Hepatocyte (in vitro differentiated cells): ENCODE results near the gene TIMP4. TPM values are rescaled to one million over a fixed set of nuclear protein-coding genes. Genes with fewer than 3 reads are reported as not detected.
A peak's percentile ranks its signal among the peaks of the same experiment; 100 is the strongest.

ENCODE experiments used
- DNase-seq: peaks from one replicate; pipeline ENCODE4 v3.0.0-alpha.2; 2016; ENCODE audit warnings: low spot score
- H2AFZ ChIP-seq: fragments of 200-600 bp; sonication (generic); 2 replicates; pipeline ENCODE4 v1.6.0; 2016; ENCODE audit warnings: antibody characterized with exemption, mild to moderate bottlenecking
- H3K27ac ChIP-seq: fragments of 200-600 bp; sonication (generic); 2 replicates; pipeline ENCODE4 v1.5.1; 2016; ENCODE audit warnings: mild to moderate bottlenecking
- H3K27me3 ChIP-seq: fragments of 200-600 bp; sonication (generic); 2 replicates; pipeline ENCODE4 v1.6.1; 2016
- H3K36me3 ChIP-seq: fragments of 200-600 bp; sonication (generic); replicated peaks from 2 replicates; pipeline ENCODE4 v1.5.1; 2016; ENCODE audit warnings: low read depth; ENCODE audit not compliant: insufficient read depth
- H3K4me1 ChIP-seq: fragments of 200-600 bp; sonication (generic); 2 replicates; pipeline ENCODE4 v1.5.1; 2016; ENCODE audit warnings: mild to moderate bottlenecking, moderate library complexity; ENCODE audit not compliant: insufficient read depth
- H3K4me2 ChIP-seq: fragments of 200-600 bp; sonication (generic); 2 replicates; pipeline ENCODE4 v1.6.0; 2016
- H3K4me3 ChIP-seq: fragments of 200-600 bp; sonication (generic); 2 replicates; pipeline ENCODE4 v1.5.1; 2016; ENCODE audit warnings: mild to moderate bottlenecking
- H3K79me2 ChIP-seq: fragments of 200-600 bp; sonication (generic); 2 replicates; pipeline ENCODE4 v1.6.0; 2017; ENCODE audit warnings: mild to moderate bottlenecking
- H3K9me2 ChIP-seq: fragments of 200-600 bp; sonication (generic); replicated peaks from 2 replicates; pipeline ENCODE4 v1.6.0; 2017; ENCODE audit warnings: mild to moderate bottlenecking; ENCODE audit not compliant: insufficient read depth
- H3K9me3 ChIP-seq: fragments of 200-600 bp; sonication (generic); 2 replicates; pipeline ENCODE4 v1.5.1; 2016; ENCODE audit warnings: low read depth, mild to moderate bottlenecking
- H4K20me1 ChIP-seq: fragments of 200-600 bp; sonication (generic); 2 replicates; pipeline ENCODE4 v1.6.0; 2016; ENCODE audit warnings: mild to moderate bottlenecking; ENCODE audit not compliant: insufficient read depth, poor library complexity, severe bottlenecking
- CTCF ChIP-seq: fragments of 200-600 bp; sonication (generic); IDR thresholded peaks from 2 replicates; pipeline ENCODE4 v1.5.1; 2016; ENCODE audit warnings: antibody characterized with exemption, mild to moderate bottlenecking; ENCODE audit not compliant: poor library complexity
- EZH2 ChIP-seq: fragments of 200-600 bp; sonication (generic); IDR thresholded peaks from 2 replicates; pipeline ENCODE4 v1.6.1; 2016; ENCODE audit warnings: antibody characterized with exemption, mild to moderate bottlenecking, borderline replicate concordance
- EZH2phosphoT487 ChIP-seq: fragments of 200-600 bp; sonication (generic); IDR thresholded peaks from one replicate; pipeline ENCODE4 v1.6.1; 2018; ENCODE audit warnings: antibody characterized with exemption, mild to moderate bottlenecking, low read depth, moderate library complexity; ENCODE audit not compliant: unreplicated experiment, severe bottlenecking
- WGBS: methylation state at CpG from one replicate; pipeline ENCODE4 v1.1.6; 2016; ENCODE audit warnings: low lambda C conversion rate; ENCODE audit errors: missing lambda C conversion rate; 5-methylcytosine and 5-hydroxymethylcytosine counted together
- polyA plus RNA-seq: library from polyadenylated mRNA; unstranded; fragments of >200 nt; fragmentation: Nextera tagmentation; extraction: Ambion mirVana; gene quantifications from 2 replicates; pipeline ENCODE4 v1.2.1, GENCODE V29; 2016
- total RNA-seq: library from RNA; depleted of rRNA; stranded (reverse); fragments of >200 nt; gene quantifications from 2 replicates; pipeline ENCODE4 v1.2.3, GENCODE V29; 2014

Gene TIMP4
- total and polyA plus RNA-seq, 2 experiments from 2014 or later, result 4.7 TPM

DNA sequence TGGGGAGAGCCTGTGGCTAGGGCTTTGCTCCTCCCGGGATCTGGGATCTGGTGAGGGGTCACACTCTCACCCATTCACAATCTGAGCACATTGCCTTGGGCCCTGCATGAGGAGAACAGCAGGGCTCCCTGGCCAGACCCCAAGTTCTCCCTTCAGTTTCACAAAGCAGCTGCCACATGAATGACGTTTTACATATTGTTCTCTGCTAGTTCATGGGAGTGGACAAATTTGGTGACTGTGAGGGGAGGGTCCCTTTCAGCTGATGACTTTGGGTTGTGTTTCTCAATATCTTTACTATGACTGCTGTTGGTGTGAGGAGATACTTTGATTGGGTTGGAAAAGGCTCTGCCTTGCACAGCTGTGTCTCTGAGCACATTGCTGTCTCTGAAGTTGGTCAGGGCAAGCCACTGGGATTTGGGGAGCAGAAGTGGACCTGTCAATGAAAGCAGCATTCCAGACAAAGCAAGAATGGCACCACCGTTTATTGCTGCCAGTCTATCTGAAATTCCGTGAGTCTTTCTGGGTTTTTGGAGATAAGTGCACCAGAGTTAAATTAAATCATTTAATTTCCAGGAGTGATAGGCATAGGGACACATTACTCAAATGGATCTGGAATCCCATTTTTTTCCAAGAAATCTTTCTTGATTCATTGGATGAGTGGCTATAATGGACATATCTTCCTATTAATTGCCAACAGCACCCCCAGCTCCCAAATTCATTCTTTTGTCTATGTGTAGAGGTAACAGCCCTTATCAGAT lies 10.3 kb downstream of the TIMP4 start:
- Histone ChIP-seq H3K9me3 (no peaks in the 10 kb centered on the region), H3K27ac (no peak overlapping the region), H3K4me2 (no peak overlapping the region), H3K79me2 (no peaks in the 10 kb centered on the region), H3K4me3 (no peak overlapping the region), H4K20me1 (no peaks in the 10 kb centered on the region), H2AFZ (no peak overlapping the region), H3K4me1 (peaks cover 10% of the 10 kb centered on the region), H3K36me3 (no peaks in the 10 kb centered on the region), H3K27me3 (no peaks in the 10 kb centered on the region), H3K9me2 (no peaks in the 10 kb centered on the region)
- TF ChIP-seq CTCF, result no peak
- no peak for TF ChIP-seq EZH2phosphoT487
- no peak for TF ChIP-seq EZH2
- 89% methylated on average over 4 of the region's 4 CpGs for WGBS
- no peak for DNase-seq

GRCh38 chr3:12147049-12147780 lies 11.5 kb downstream of the TIMP4 start:
- no peaks in the 10 kb centered on the region for H4K20me1 ChIP-seq
- H3K27ac ChIP-seq, result no peak overlapping the region
- H3K79me2 ChIP-seq, result no peaks in the 10 kb centered on the region
- no peaks in the 10 kb centered on the region for H3K27me3 ChIP-seq
- H3K4me1 ChIP-seq, result peaks cover 10% of the 10 kb centered on the region
- H3K4me3 ChIP-seq, result no peak overlapping the region
- no peaks in the 10 kb centered on the region for H3K9me3 ChIP-seq
- DNase-seq, result no peak
- no peaks in the 10 kb centered on the region for H3K36me3 ChIP-seq
- TF ChIP-seq EZH2phosphoT487, result no peak
- no peak for TF ChIP-seq CTCF
- TF ChIP-seq EZH2, result no peak
- H2AFZ ChIP-seq, result no peak overlapping the region
- no peaks in the 10 kb centered on the region for H3K9me2 ChIP-seq
- no peak overlapping the region for H3K4me2 ChIP-seq
- WGBS, result 82% methylated on average over 9 of the region's 9 CpGs

GRCh38 chr3:12143949-12144504 lies 14.7 kb downstream of the TIMP4 start:
- no peak overlapping the region for H3K4me3 ChIP-seq
- no peak overlapping the region for H2AFZ ChIP-seq
- no peaks in the 10 kb centered on the region for H3K9me3 ChIP-seq
- peak; percentile 53 for DNase-seq
- peaks cover 3% of the 10 kb centered on the region for H3K4me1 ChIP-seq
- H4K20me1 ChIP-seq, result no peaks in the 10 kb centered on the region
- H3K4me2 ChIP-seq, result peak overlapping the region; percentile 14
- no peaks in the 10 kb centered on the region for H3K36me3 ChIP-seq
- TF ChIP-seq EZH2phosphoT487 (no peak), EZH2 (no peak), CTCF (no peak)
- 76% methylated on average over 6 of the region's 6 CpGs for WGBS
- H3K27ac ChIP-seq, result peak overlapping the region; percentile 75
- no peaks in the 10 kb centered on the region for H3K27me3 ChIP-seq
- no peaks in the 10 kb centered on the region for H3K79me2 ChIP-seq
- no peaks in the 10 kb centered on the region for H3K9me2 ChIP-seq
